GM21526 (cell line): ENCODE measurements around the gene GOLGA8R.
"Not testable (repeated sequence)": the region's sequence is repeated elsewhere in the genome, so short reads cannot be mapped to it uniquely, and the experiment has no call there.

Source experiments
- ATAC-seq: cut with Tn5 transposase; IDR thresholded peaks from one replicate; pipeline ENCODE4 v1.9.1; 2021; ENCODE audit warnings: moderate library complexity; ENCODE audit not compliant: unreplicated experiment, low FRiP score

Gene GOLGA8R

GRCh38 chr15:30355043-30355442 lies 59.0 kb downstream of the GOLGA8R start:
- ATAC-seq = not testable (repeated sequence)
